Endometrial microvascular endothelial cells (primary cell): ENCODE results near the gene CLDN34. TPM values are rescaled to one million over a fixed set of nuclear protein-coding genes. Genes with fewer than 3 reads are reported as not detected.

ENCODE experiments used
- in situ Hi-C: cut with HindIII; loops from 2 replicates; pipeline ENCODE4 v1.10.0; 2017; ENCODE audit warnings: low sequenced_read_pairs, low pct_unique_long_range_greater_than_20kb; ENCODE audit errors: inconsistent ontology term
- total RNA-seq: library from RNA; depleted of rRNA; stranded (reverse); fragments of >200 nt; gene quantifications from one replicate; pipeline ENCODE4 v1.2.3, GENCODE V29; 2015; ENCODE audit errors: inconsistent ontology term

CLDN34 gene
- total RNA-seq, 1 donor from 2014 or later, result not detected

DNA sequence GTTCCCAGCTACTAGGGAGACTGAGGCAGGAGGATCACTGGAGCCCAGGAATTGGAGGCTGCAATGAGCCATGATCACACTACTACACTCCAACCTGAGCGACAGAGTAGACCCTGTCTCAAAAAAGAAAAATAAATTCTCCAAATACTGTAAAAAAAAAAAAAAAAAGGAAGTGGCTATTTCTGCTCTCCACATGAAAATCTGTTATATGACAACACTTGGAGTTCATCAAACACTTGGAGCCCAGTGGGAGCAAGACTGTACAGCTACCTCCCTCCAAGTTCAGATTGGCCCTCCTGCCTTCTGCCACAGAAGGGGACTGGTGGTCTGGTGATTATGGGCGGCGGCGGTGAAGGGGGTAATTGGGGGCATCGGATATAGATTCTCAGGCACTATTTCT is 9.0 kb upstream of the CLDN34 start:
- in situ Hi-C loops, result no loop called here

DNA sequence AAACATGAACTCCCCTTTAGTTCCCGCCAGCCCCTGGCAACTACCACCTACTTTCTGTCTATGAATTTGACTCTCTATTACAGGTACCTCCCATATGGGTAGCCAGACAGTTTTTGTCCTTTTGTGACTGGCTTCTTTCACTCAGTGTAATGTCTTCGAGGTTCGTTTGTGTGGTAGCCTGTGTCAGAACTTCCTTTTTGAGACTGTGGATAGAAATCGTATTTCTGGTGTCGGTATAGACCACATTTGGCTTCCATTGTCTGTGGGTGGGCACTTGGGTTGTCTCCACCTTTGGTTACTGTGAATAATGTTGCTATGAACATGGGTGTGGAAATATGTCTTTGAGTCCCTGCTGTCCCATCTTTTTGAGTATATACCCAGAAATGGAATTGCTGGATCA is 5.4 kb upstream of the CLDN34 start:
- in situ Hi-C loops, result no loop called here

DNA sequence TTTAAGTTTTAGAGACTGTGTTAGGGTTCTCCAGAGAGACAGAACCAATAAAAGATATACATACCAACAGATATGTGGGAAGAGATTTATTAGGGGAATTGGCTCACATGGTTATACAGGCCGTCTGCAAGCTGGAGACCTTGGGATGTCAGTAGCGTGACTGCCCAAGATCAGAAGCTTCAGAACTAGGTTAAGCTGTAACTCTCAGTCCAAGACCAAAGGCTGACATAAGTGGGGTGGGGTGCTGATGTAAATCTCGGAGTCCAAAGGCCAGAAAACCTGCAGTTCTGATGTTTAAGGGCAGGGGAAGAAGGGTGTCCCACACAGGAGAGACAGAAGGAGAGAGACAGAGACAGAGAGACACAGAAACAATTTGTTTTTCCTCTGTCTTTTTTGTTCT is 10.5 kb downstream of the CLDN34 start:
- in situ Hi-C loops, result no loop called here

DNA sequence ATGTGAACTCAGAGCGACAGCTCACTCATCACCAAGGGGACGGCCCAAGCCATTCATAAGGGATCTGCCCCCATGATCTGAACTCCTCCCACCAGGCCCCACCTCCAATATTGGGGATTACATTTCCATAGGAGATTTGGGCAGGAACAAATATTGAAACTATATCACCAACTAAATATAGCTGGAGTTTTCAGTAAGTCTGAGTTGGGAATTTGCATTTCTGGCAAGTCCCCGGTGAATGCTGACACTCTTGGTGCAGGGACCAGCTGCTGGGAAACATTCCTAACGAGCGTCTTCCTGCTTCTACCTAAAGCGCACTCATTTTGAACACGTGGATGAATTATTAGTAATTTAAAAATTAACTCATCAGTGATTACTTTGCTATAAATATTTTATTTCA is 13.2 kb downstream of the CLDN34 start:
- in situ Hi-C loops, result no loop called here

DNA sequence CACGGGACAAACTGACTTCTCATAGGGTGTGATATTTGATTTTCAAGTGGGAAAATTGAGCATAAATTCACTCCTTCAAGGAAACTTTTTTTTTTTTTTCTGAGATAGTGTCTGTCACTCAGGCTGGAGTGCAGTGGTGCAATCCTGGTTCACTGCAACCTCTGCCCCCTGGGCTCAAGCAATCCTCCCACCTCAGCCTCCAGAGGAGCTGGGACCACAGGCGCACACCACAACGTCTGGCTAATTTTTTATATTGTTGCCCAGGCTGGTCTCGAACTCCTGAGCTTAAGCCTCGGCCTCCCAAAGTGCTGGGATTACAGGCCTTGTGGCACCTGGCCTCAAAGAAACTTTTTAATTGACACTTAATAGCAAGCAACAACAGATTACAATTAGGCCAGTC is 13.8 kb downstream of the CLDN34 start:
- in situ Hi-C loops, result no loop called here

DNA sequence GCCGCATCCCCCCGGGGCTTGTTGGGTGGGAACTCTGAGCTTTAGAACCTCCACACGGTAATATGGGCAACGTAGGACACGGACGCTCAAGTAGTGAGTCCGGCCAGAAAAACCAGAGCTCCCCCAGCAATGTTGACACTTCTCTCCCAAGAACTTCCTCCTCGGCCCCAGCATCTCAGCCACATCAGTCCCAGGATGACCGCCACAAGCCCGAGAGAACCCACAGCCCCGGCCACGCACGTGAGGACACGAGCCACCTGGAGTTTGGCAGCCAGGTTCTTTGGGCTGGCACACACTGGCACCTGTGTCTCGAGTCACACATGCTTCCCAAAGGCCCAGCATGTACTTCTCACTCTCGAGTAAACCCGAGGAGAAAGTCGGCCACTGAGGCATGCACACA is 16.3 kb downstream of the CLDN34 start:
- in situ Hi-C loops, result no loop called here

DNA sequence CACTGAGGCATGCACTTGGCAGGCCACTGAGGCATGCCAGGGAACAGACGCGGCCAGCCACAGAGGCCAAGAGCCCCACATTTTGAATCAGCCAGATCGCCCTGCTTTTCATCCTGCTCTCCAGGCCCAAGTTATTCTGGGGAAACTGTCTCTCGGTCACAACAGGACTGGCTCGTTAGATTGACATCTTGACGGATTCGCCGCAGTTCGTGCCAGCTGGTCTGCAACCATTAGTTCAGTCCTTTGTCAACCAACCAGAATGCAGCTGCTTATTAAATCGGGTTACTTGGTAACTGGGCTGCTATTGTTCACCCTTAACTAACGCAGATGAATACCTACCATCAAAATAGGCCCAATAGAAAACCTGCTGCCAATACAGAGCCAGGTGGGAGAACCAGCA is 16.7 kb downstream of the CLDN34 start:
- in situ Hi-C loops, result no loop called here

DNA sequence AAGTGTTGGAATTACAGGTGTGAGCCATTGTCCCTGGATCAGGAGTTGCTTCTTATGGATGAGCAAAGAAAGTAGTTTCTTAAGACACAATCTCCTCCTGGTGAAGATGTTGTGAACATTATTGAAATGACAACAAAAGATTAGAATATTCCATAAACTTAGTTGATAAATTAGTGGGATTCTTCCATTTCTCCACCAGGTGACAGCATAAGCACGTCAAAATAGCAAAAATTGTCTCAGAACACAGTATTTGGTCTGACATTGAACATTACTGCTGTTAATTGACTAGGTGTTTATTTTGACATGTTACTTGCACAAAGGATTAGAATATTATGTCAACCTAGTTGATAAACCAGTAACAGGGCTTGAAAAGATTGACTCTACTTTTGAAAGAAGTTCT is 21.6 kb downstream of the CLDN34 start:
- in situ Hi-C loops, result no loop called here

DNA sequence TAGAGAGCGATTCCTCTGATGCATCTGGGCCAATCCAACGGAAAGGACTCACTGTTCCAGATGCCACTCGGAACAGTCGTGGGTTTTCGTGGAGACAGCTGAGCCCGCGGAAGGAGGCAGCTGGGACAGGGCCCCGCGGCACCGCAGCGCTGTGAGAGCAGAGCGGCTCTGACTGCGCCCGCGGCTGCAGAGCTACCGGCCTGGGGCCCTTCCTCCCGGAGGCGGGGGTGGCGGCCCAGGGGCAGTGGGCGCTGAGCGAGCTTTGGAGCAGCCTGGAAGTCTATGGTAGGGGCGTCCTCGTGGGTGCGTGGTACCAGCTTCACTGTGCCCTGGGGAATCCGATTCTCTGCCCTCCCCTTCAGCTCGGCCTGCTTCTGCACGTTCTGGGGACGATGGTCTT is 24.9 kb downstream of the CLDN34 start:
- in situ Hi-C loops, result no loop called here

DNA sequence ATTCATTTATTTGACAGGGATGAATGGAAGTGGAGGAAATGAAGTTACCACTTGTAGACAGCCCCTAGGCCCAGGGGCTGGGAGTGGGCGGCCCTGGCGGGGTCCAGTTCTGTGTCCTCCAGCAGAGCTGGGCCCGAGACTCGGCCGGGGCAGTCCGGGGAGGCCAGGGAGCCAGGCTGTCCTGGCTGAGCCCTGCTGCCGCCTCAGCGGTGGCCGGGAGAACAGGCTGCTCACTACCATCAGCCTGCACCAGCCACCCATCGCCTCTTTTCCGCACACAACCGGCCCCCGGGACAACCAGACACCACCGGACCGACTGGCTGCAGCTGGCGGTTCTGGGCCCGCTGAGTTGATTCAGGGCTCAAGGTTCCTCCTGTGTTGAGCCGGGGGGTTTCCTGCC is 25.6 kb downstream of the CLDN34 start:
- in situ Hi-C loops, result no loop called here

DNA sequence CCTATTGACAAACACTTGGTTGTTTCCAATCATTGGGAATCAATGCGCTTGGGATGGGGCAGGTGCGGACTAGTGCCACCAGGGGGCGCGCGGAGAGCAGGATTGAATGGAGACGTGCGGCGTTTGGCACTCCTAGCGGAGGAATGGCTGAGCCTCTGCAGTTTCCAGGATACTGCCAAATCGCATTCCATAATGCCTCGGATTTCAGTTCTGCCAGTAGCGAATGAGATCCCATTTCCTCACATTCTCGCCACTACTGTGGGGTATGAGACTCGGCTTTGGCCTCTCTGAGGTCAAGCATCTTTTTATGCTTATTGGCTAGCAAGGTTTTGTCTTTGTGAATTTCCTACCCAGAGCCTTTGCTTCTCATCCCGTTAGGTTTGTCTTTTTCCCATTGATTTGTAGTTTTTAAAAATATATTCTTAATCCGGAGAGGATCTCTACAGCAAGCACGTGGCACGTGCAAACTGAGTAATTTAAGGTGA is 28.7 kb downstream of the CLDN34 start:
- in situ Hi-C loops, result no loop called here

DNA sequence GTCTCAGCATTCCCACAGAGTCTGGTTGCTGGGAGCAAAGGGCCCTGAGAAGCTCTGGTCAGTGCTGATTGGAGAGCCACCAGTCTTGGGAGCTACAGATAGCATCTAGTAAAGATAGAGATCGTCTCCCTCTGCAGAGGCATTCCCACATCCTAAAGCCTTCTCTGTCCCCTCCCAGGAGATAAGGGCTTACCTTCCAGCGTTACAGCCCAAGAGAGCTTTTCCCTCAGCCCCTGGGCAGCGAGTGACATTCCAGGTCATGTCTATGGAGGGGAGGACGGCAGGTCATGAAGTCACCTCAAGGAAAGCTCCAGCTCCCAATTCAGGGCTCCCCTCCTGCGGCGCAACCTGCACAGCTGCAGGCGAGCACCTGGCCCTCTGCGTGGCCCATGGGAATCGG is 29.9 kb downstream of the CLDN34 start:
- in situ Hi-C loops, result no loop called here

DNA sequence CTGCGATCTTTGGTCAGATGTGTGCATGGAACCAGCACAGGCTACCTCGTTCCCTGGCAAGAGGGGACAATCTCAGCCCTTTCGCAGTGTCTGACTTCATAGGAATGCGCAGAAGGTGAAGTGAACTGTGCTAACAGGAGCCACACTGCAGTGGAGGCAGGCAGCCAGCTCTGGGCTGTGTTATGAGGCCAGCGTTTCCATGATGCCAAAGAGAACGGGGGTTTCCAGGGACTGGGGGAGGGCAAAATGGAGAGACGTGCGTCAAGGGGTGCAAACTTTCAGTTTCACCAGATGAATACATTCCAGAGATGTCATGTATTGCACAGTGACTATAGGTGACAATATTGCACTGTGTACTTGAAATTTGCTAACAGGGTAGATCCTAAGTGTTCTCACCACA is 30.4 kb downstream of the CLDN34 start:
- in situ Hi-C loops, result no loop called here

DNA sequence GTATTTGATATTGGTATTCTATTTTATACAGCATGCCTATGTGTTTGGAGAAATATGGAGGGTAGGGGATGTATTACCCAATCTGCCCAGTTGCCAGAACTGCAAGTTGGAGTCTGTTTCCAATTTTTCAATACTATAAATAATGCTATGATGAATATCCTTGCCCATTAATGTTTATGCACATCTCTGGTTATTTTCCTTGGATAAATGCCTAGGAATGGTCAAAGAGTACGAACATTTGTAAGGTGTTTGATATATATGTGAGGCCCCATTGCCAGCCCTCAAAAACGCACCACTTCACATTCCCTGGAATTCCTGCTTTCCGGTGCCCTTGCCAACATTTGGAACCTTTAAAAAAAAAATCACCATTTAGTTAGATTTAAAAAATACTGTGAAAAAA is 34.3 kb downstream of the CLDN34 start:
- in situ Hi-C loops, result no loop called here

DNA sequence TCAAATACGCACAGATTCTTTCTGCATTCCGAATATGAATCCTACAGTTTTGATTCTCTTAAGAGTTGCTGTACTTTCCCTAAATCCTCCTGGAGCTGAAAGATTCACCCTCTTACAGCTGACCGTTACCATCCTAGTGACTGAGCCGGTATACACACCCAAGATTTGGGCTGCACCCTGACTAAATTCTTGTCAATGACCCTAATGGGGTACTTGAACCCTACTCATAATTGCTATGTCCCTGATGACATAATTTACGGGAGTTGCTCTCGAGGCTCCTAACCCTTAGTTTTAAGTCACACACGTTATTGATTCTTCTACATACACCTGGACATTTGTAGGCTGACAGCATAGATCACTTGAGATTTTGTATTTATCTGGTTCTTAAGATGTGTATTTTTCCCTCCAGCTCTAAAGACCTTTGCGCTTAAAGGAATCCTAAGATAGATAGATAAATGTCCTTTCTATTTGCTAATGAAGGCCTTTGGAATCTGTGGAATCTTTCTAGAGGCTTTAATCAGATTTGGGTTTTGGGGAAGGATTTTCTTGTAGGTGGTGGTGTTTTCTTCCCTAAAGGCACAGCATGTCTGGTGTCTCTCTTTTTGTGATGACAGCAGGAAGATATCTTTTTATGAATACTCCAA is 37.8 kb downstream of the CLDN34 start:
- in situ Hi-C loops, result no loop called here

DNA sequence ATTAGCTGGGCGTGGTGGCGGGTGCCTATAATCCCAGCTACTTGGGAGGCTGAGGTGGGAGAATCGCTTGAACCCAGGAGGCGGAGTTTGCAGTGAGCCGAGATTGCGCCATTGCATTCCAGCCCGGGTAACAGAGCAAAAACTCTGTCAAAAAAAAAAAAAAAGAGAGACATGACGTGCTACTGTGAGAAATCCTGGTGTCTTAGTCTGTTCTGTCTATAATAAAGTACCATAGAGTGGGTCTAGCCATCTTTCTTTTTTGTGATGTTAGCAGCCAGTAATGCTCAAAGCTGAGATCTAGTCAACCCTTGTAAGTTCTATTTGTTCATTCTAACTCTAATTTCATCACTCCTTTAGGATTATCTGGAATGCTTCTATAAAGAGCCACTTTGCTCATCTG is 38.9 kb downstream of the CLDN34 start:
- in situ Hi-C loops, result no loop called here

DNA sequence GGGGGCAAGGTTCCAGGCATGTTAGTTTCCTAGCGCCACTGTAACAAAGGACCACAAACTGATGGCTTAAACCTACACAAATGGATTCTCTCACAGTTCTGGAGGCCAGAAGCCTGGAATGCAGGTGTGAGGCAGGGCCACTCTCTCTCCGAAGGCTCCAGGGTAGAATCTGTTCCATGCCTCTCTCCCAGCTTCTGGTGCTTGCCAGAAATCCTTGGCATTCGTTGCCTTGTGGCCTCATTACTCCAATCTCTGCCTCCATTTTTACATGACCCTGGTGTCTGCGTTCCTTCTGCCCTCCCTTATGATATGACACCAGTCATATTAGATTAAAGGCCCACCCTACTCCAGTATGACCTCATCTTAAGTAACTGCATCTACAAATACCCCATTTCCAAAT is 39.6 kb downstream of the CLDN34 start:
- in situ Hi-C loops, result no loop called here

DNA sequence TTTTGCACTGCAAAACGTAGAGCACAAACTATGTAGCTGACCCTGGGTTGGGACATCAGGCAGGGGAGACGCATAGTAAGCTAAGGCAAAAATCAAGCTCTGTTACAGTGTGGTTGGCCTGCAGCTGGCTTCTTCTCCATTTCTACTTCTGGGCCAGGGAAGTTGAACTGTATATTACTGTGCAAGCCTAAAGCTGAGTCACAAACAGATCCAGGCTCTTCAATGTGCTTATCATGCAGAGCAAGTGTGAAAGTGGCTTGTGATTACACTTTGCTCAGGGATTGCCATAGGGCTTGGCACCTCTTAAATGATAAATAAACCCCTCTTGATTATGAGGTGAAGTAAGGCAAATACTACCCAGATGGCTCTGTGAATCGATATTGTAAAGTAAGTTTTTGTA is 40.5 kb downstream of the CLDN34 start:
- in situ Hi-C loops, result no loop called here

DNA sequence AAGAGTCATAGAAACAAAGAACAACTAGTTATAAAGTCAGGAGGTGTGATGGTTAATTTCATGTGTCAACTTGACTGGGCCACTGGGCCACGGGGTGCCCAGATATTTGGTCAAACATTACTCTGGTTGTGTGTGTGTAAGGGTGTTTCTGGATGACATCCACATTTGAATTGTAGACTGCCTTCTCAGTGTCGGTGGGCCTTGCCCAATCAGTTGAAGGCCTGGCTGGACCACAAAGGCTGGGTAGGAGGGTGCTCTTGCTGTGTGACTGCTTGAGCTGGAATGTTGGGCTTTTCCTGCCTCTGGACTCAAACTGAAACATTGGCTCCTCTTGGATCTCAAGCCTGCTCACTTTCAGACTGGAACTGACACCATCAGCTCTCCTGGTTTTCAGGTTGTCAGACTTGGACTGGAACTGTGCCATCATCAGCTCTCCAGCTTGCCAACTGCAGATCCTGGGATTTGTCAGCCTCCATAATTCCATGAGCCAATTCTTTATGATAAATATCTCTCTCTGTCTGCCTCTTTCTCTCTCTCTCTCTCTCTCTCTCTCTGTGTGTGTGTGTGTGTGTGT is 41.4 kb downstream of the CLDN34 start:
- in situ Hi-C loops, result no loop called here

DNA sequence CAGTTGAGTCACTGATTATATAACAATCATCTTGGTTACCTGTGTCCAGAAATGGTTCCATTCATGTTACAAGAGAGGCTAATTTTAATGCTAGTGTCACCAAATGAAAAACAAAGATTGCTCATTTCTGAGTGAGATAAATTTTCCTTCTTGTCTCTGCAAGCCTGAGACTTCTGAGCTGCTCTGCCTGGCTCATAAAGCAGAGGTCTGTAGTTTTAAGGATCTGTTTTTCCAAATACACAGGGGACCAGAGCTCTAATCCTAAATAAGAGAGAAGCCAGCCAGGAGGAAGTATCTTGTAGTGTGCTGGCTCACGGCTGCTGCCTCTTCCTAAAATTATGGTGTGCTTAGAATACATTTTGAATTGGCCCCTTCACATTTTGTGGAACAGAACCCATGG is 42.6 kb downstream of the CLDN34 start:
- in situ Hi-C loops, result no loop called here

DNA sequence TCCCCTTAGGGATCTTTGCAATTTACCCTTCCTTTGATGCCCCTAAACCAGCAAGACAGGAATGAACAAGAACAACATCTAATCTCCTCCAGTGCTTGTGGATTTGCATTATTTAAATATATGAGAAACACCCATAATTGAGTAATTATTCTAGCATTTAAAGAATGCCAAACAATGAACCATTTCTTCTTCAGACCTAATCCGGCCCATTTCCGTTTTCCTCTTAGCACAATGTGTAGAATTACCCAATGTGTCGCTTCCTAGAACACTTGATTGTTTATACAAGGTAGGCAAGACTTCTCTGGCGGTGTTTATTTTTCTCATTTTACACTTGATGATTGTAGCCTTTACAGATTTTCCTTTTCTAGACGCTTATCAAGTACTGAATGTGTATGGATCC is 43.5 kb downstream of the CLDN34 start:
- in situ Hi-C loops, result no loop called here
